ENCODE results near the gene LMF1.

Gene LMF1

GRCh38 chr16:1009358-1010150 is 38.8 kb upstream of the LMF1 start:
- Mint-ChIP-seq H3K36me3 (ENCODE audit: low read depth) (no peaks in the 10 kb centered on the region), H3K27ac (no peak overlapping the region), H3K4me1 (ENCODE audit: low read depth) (no peaks in the 10 kb centered on the region), H3K27me3 (ENCODE audit: low read depth) (peaks cover 10% of the 10 kb centered on the region), H3K4me3 (no peak overlapping the region), H3K9me3 (no peaks in the 10 kb centered on the region)

GRCh38 chr16:1008085-1008484 is 37.3 kb upstream of the LMF1 start:
- H3K4me1 Mint-ChIP-seq (ENCODE audit: low read depth): peaks cover 6% of the 10 kb centered on the region
- no peaks in the 10 kb centered on the region for H3K9me3 Mint-ChIP-seq
- H3K4me3 Mint-ChIP-seq: no peak overlapping the region
- H3K36me3 Mint-ChIP-seq (ENCODE audit: low read depth): no peaks in the 10 kb centered on the region
- no peak overlapping the region for H3K27ac Mint-ChIP-seq
- peaks cover 10% of the 10 kb centered on the region for H3K27me3 Mint-ChIP-seq (ENCODE audit: low read depth)

GRCh38 chr16:1007284-1007850 is 36.6 kb upstream of the LMF1 start:
- Mint-ChIP-seq H3K4me1 (ENCODE audit: low read depth) (peaks cover 6% of the 10 kb centered on the region), H3K36me3 (ENCODE audit: low read depth) (no peaks in the 10 kb centered on the region), H3K9me3 (no peaks in the 10 kb centered on the region), H3K4me3 (no peak overlapping the region), H3K27ac (no peak overlapping the region), H3K27me3 (ENCODE audit: low read depth) (peaks cover 10% of the 10 kb centered on the region)

GRCh38 chr16:1006781-1007180 is 36.0 kb upstream of the LMF1 start:
- Mint-ChIP-seq H3K27me3 (ENCODE audit: low read depth) (peaks cover 10% of the 10 kb centered on the region), H3K4me1 (ENCODE audit: low read depth) (peaks cover 6% of the 10 kb centered on the region), H3K36me3 (ENCODE audit: low read depth) (no peaks in the 10 kb centered on the region), H3K4me3 (no peak overlapping the region), H3K9me3 (no peaks in the 10 kb centered on the region), H3K27ac (no peak overlapping the region)

- Mint-ChIP-seq H3K27me3 (ENCODE audit: low read depth) (peaks cover 14% of the 10 kb centered on the region), H3K4me3 (no peak overlapping the region), H3K4me1 (ENCODE audit: low read depth) (peaks cover 6% of the 10 kb centered on the region), H3K27ac (no peak overlapping the region), H3K9me3 (no peaks in the 10 kb centered on the region), H3K36me3 (ENCODE audit: low read depth) (no peaks in the 10 kb centered on the region)
Observed at GRCh38 chr16:1005286-1005685, 34.5 kb upstream of the LMF1 start.

- peak overlapping the region; percentile 44 for H3K4me3 Mint-ChIP-seq
- H3K27me3 Mint-ChIP-seq (ENCODE audit: low read depth): peaks cover 19% of the 10 kb centered on the region
- no peaks in the 10 kb centered on the region for H3K9me3 Mint-ChIP-seq
- peaks cover 6% of the 10 kb centered on the region for H3K4me1 Mint-ChIP-seq (ENCODE audit: low read depth)
- no peak overlapping the region for H3K27ac Mint-ChIP-seq
- H3K36me3 Mint-ChIP-seq (ENCODE audit: low read depth): no peaks in the 10 kb centered on the region
Observed at GRCh38 chr16:1003391-1004347, 32.9 kb upstream of the LMF1 start.

- Mint-ChIP-seq H3K9me3 (no peaks in the 10 kb centered on the region), H3K4me3 (no peak overlapping the region), H3K27me3 (ENCODE audit: low read depth) (peaks cover 25% of the 10 kb centered on the region), H3K36me3 (ENCODE audit: low read depth) (no peaks in the 10 kb centered on the region), H3K27ac (no peak overlapping the region), H3K4me1 (ENCODE audit: low read depth) (peaks cover 11% of the 10 kb centered on the region)
Observed at GRCh38 chr16:1002399-1003166, 31.8 kb upstream of the LMF1 start.

GRCh38 chr16:1001096-1001495 is 30.3 kb upstream of the LMF1 start:
- H3K4me3 Mint-ChIP-seq: no peak overlapping the region
- H3K27me3 Mint-ChIP-seq (ENCODE audit: low read depth): peaks cover 33% of the 10 kb centered on the region
- no peaks in the 10 kb centered on the region for H3K36me3 Mint-ChIP-seq (ENCODE audit: low read depth)
- H3K9me3 Mint-ChIP-seq: no peaks in the 10 kb centered on the region
- H3K4me1 Mint-ChIP-seq (ENCODE audit: low read depth): peaks cover 14% of the 10 kb centered on the region
- H3K27ac Mint-ChIP-seq: no peak overlapping the region

DNA sequence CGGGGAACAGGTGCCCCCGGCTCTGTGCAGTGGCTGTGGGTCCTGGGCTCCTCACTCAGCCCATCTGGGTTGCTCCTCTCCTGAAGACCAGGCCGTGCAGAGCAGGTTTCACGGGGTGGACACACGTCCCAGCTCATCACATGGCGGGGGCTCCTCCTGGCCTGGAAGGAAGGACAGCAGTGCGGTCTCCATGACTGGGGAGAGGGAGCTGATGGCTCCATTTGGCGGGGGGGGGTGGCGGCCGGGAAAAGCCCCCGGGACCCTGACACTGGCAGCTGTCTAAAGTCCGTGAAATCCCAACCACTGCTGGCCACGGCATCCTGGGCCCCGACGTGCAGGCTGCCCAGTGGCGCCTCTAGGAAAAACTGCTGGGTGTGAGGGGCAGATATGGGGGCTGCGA is 29.8 kb upstream of the LMF1 start:
- Mint-ChIP-seq H3K27me3 (ENCODE audit: low read depth) (peaks cover 36% of the 10 kb centered on the region), H3K9me3 (no peaks in the 10 kb centered on the region), H3K4me3 (no peak overlapping the region), H3K4me1 (ENCODE audit: low read depth) (peaks cover 14% of the 10 kb centered on the region), H3K27ac (no peak overlapping the region), H3K36me3 (ENCODE audit: low read depth) (no peaks in the 10 kb centered on the region)

- H3K9me3 Mint-ChIP-seq: no peaks in the 10 kb centered on the region
- no peaks in the 10 kb centered on the region for H3K36me3 Mint-ChIP-seq (ENCODE audit: low read depth)
- H3K4me3 Mint-ChIP-seq: no peak overlapping the region
- no peak overlapping the region for H3K27ac Mint-ChIP-seq
- H3K4me1 Mint-ChIP-seq (ENCODE audit: low read depth): peaks cover 14% of the 10 kb centered on the region
- H3K27me3 Mint-ChIP-seq (ENCODE audit: low read depth): peaks cover 45% of the 10 kb centered on the region
Observed at GRCh38 chr16:999677-1000076, 28.9 kb upstream of the LMF1 start.

- Mint-ChIP-seq H3K4me1 (ENCODE audit: low read depth) (peaks cover 8% of the 10 kb centered on the region), H3K27me3 (ENCODE audit: low read depth) (peaks cover 45% of the 10 kb centered on the region), H3K4me3 (no peak overlapping the region)
Observed at GRCh38 chr16:998615-999014, 27.8 kb upstream of the LMF1 start.

DNA sequence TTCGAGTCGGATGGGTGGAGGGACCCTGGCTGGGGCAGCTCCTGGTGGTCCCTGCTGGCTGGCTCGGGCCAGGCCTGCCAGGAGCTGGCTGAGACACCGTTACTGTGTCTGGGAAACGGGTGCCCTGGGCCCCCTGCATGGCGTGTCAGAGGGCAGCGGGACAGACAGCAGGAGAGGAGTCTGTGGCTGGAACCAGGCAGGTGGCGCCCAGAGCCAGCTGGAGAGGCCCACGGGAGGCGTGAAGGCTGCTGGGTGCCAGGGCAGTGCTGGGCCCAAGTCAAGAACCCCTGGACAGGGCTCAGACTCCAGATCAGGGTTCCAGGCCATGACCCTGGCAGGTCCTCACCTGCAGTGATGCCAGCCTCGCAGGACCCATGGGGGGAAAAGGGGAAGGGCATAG is 27.4 kb upstream of the LMF1 start:
- Mint-ChIP-seq H3K27me3 (ENCODE audit: low read depth) (peaks cover 45% of the 10 kb centered on the region), H3K4me3 (no peak overlapping the region), H3K4me1 (ENCODE audit: low read depth) (peaks cover 8% of the 10 kb centered on the region), H3K9me3 (no peaks in the 10 kb centered on the region), H3K27ac (no peak overlapping the region), H3K36me3 (ENCODE audit: low read depth) (no peaks in the 10 kb centered on the region)

More at GRCh38 chr16:998615-999014, 27.8 kb upstream of the LMF1 start:
- Mint-ChIP-seq H3K36me3 (ENCODE audit: low read depth) (no peaks in the 10 kb centered on the region), H3K9me3 (no peaks in the 10 kb centered on the region), H3K27ac (no peak overlapping the region)

GRCh38 chr16:997440-998051 is 26.8 kb upstream of the LMF1 start:
- H3K27ac Mint-ChIP-seq: no peak overlapping the region
- H3K4me1 Mint-ChIP-seq (ENCODE audit: low read depth): peaks cover 8% of the 10 kb centered on the region

DNA sequence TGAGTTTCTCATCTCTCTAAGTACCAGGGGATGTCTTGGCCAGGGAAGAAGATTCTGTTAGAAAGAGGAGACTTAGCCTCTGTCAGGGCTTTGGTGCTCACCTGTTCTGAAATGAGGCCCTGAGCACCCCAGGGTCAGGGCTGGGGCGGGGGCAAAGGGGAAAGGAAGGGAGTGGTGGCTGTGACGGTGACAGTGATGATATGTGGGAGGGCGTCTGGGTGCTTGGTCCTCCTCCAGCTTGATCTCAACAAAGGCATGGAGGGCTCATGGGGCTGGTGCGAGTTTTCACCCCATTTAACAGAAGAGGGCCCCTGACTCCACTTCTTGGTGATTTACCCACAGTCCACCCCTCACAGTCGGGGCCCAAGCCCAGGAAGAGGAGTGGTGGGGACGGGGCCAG is 25.9 kb upstream of the LMF1 start:
- no peaks in the 10 kb centered on the region for H3K9me3 Mint-ChIP-seq
- H3K4me1 Mint-ChIP-seq (ENCODE audit: low read depth): peaks cover 8% of the 10 kb centered on the region
- no peaks in the 10 kb centered on the region for H3K36me3 Mint-ChIP-seq (ENCODE audit: low read depth)
- peaks cover 45% of the 10 kb centered on the region for H3K27me3 Mint-ChIP-seq (ENCODE audit: low read depth)
- H3K27ac Mint-ChIP-seq: no peak overlapping the region
- no peak overlapping the region for H3K4me3 Mint-ChIP-seq

More at GRCh38 chr16:997440-998051, 26.8 kb upstream of the LMF1 start:
- Mint-ChIP-seq H3K9me3 (no peaks in the 10 kb centered on the region), H3K4me3 (peak overlapping the region; percentile 10), H3K36me3 (ENCODE audit: low read depth) (no peaks in the 10 kb centered on the region), H3K27me3 (ENCODE audit: low read depth) (peaks cover 45% of the 10 kb centered on the region)
